ENCODE measurements around the gene CBFB. TPM values are rescaled to one million over a fixed set of nuclear protein-coding genes. Genes with fewer than 3 reads are reported as not detected.
"Not testable (repeated sequence)": the region's sequence is repeated elsewhere in the genome, so short reads cannot be mapped to it uniquely, and the experiment has no call there.

CBFB gene
- polyA plus RNA-seq, 1 donor from 2014 or later: 32.6 TPM

GRCh38 chr16:67040166-67040565 lies 11.2 kb downstream of the CBFB start:
- no peaks in the 10 kb centered on the region for H3F3A ChIP-seq (ENCODE audit: insufficient read depth, low read length, poor library complexity, severe bottlenecking)
- no peak overlapping the region for H3K4me3 ChIP-seq (ENCODE audit: low read length)
- no peaks in the 10 kb centered on the region for H4K20me1 ChIP-seq (ENCODE audit: insufficient read depth)
- no peaks in the 10 kb centered on the region for H3K9me3 ChIP-seq (ENCODE audit: low read length)
- no peak overlapping the region for H2AFZ ChIP-seq (ENCODE audit: low read depth, low read length)
- no peaks in the 10 kb centered on the region for H3K36me3 ChIP-seq (ENCODE audit: insufficient read depth, low read length)
- no peak for TF ChIP-seq EP300 (conservative IDR thresholded peaks at IDR 0.05; ENCODE audit: poor library complexity, severe bottlenecking)
- no peak for TF ChIP-seq SMC3 (conservative IDR thresholded peaks at IDR 0.05; ENCODE audit: poor library complexity)
- TF ChIP-seq CTCF (IDR thresholded peaks at IDR 0.05; ENCODE audit: poor library complexity, severe bottlenecking): no peak
- TF ChIP-seq RAD21 (conservative IDR thresholded peaks at IDR 0.05): no peak
- TF ChIP-seq, protein P1, sequence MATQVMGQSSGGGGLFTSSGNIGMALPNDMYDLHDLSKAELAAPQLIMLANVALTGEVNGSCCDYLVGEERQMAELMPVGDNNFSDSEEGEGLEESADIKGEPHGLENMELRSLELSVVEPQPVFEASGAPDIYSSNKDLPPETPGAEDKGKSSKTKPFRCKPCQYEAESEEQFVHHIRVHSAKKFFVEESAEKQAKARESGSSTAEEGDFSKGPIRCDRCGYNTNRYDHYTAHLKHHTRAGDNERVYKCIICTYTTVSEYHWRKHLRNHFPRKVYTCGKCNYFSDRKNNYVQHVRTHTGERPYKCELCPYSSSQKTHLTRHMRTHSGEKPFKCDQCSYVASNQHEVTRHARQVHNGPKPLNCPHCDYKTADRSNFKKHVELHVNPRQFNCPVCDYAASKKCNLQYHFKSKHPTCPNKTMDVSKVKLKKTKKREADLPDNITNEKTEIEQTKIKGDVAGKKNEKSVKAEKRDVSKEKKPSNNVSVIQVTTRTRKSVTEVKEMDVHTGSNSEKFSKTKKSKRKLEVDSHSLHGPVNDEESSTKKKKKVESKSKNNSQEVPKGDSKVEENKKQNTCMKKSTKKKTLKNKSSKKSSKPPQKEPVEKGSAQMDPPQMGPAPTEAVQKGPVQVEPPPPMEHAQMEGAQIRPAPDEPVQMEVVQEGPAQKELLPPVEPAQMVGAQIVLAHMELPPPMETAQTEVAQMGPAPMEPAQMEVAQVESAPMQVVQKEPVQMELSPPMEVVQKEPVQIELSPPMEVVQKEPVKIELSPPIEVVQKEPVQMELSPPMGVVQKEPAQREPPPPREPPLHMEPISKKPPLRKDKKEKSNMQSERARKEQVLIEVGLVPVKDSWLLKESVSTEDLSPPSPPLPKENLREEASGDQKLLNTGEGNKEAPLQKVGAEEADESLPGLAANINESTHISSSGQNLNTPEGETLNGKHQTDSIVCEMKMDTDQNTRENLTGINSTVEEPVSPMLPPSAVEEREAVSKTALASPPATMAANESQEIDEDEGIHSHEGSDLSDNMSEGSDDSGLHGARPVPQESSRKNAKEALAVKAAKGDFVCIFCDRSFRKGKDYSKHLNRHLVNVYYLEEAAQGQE (IDR thresholded peaks at IDR 0.05; ENCODE audit: borderline replicate concordance): no peak
- TF ChIP-seq EZH2 (IDR thresholded peaks at IDR 0.05; ENCODE audit: borderline replicate concordance, insufficient read depth, low read length, poor library complexity, severe bottlenecking): no peak
- TF ChIP-seq POLR2AphosphoS5 (IDR thresholded peaks at IDR 0.05): no peak
- no peak for TF ChIP-seq MXI1 (conservative IDR thresholded peaks at IDR 0.05; ENCODE audit: poor library complexity, severe bottlenecking)
- no peak for TF ChIP-seq TAF1 (IDR thresholded peaks at IDR 0.05; ENCODE audit: low read depth)
- H3K79me2 ChIP-seq (replicated peaks; ENCODE audit: insufficient read depth, low read length): peaks cover 16% of the 10 kb centered on the region
- no peaks in the 10 kb centered on the region for H3K27me3 ChIP-seq (ENCODE audit: insufficient read depth, low read depth, low read length)
- no peak overlapping the region for H3K27ac ChIP-seq (ENCODE audit: low read length)
- no peaks in the 10 kb centered on the region for H3K9me2 ChIP-seq (ENCODE audit: insufficient read depth, low read length)
- H3K4me2 ChIP-seq (ENCODE audit: low read length): no peak overlapping the region
- H3K9ac ChIP-seq (ENCODE audit: low read length): no peak overlapping the region

DNA sequence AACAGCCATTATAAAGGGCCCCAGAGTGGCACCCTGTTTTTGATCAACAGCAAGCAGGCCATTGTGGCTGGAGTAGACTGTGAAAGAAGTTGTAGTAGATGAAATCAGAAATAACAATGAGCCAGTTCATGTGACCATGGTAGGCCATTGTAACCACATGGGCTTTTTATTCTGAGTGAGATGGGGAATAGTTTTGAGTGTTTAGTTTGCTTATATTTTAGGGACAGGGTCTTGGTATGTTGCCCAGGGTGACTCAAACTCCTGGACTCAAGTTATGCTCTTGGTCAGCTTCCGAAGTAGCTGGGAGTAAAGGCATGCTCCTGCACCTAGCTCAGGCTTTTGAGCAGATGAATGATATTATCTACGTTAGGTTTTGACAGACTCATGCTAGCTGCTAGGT lies 12.0 kb downstream of the CBFB start:
- no peaks in the 10 kb centered on the region for H4K20me1 ChIP-seq (ENCODE audit: insufficient read depth)
- H3K27ac ChIP-seq (ENCODE audit: low read length): no peak overlapping the region
- H3K9me3 ChIP-seq (ENCODE audit: low read length): no peaks in the 10 kb centered on the region
- H3K9ac ChIP-seq (ENCODE audit: low read length): no peak overlapping the region
- H3K79me2 ChIP-seq (replicated peaks; ENCODE audit: insufficient read depth, low read length): peaks cover 16% of the 10 kb centered on the region
- no peaks in the 10 kb centered on the region for H3K27me3 ChIP-seq (ENCODE audit: insufficient read depth, low read depth, low read length)
- H3K4me2 ChIP-seq (ENCODE audit: low read length): no peak overlapping the region
- H3K9me2 ChIP-seq (ENCODE audit: insufficient read depth, low read length): no peaks in the 10 kb centered on the region
- H3K4me3 ChIP-seq (ENCODE audit: low read length): no peak overlapping the region
- no peak overlapping the region for H2AFZ ChIP-seq (ENCODE audit: low read depth, low read length)
- no peak for TF ChIP-seq EP300 (conservative IDR thresholded peaks at IDR 0.05; ENCODE audit: poor library complexity, severe bottlenecking)
- no peak for TF ChIP-seq EZH2 (IDR thresholded peaks at IDR 0.05; ENCODE audit: borderline replicate concordance, insufficient read depth, low read length, poor library complexity, severe bottlenecking)
- no peaks in the 10 kb centered on the region for H3F3A ChIP-seq (ENCODE audit: insufficient read depth, low read length, poor library complexity, severe bottlenecking)
- no peaks in the 10 kb centered on the region for H3K36me3 ChIP-seq (ENCODE audit: insufficient read depth, low read length)

DNA sequence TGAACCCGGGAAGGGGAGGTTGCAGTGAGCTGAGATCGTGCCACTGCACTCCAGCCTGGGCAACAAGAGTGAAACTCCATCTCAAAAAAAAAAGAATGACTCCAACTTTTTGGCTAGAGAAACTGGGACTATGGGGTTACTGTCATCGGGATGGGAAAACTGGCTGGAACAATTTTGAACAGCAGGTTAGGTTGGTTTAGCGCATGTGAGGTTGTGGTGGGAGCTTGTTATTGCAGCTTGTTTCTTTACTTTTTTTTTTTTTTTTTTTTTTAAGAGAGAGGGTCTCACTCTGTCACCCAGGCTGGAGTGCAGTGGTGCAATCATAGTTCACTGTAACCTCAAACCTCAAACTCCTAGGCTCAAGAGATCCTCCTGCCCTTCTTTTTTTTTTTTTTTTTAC lies 12.6 kb downstream of the CBFB start:
- H3K79me2 ChIP-seq (replicated peaks; ENCODE audit: insufficient read depth, low read length): peaks cover 10% of the 10 kb centered on the region
- H4K20me1 ChIP-seq (ENCODE audit: insufficient read depth); H3K27me3 ChIP-seq (ENCODE audit: insufficient read depth, low read depth, low read length); H3K4me2 ChIP-seq (ENCODE audit: low read length); H3K27ac ChIP-seq (ENCODE audit: low read length); H3K9me2 ChIP-seq (ENCODE audit: insufficient read depth, low read length); H3K9me3 ChIP-seq (ENCODE audit: low read length); H3K36me3 ChIP-seq (ENCODE audit: insufficient read depth, low read length); H3K9ac ChIP-seq (ENCODE audit: low read length); H3K4me3 ChIP-seq (ENCODE audit: low read length); H3F3A ChIP-seq (ENCODE audit: insufficient read depth, low read length, poor library complexity, severe bottlenecking); H2AFZ ChIP-seq (ENCODE audit: low read depth, low read length): not testable (repeated sequence)
